ENCODE results near the gene IGSF9B. TPM values are rescaled to one million over a fixed set of nuclear protein-coding genes. Genes with fewer than 3 reads are reported as not detected.

The IGSF9B gene
- total RNA-seq, 2 donors from 2014 or later: 33.3 to 40.0 TPM

- DNase-seq: peak; percentile 75
These were observed 32.1 kb upstream of the IGSF9B start for GRCh38 chr11:133988686-133989410.

GRCh38 chr11:133987171-133987570, 30.4 kb upstream of the IGSF9B start:
- ATAC-seq (no peak), DNase-seq (no peak)
- intact Hi-C loops (cut with DNase I): no loop called here

More at GRCh38 chr11:133988686-133989410, 32.1 kb upstream of the IGSF9B start:
- intact Hi-C loops (cut with DNase I): no loop called here
- ATAC-seq: peak; percentile 93 to 95

- intact Hi-C loops (cut with DNase I): no loop called here
- no peak for DNase-seq
- no peak for ATAC-seq
These were observed 29.5 kb upstream of the IGSF9B start for GRCh38 chr11:133985981-133986944.

- intact Hi-C loops (cut with DNase I): no loop called here
- DNase-seq: no peak
- ATAC-seq: no peak
These were observed 28.1 kb upstream of the IGSF9B start for GRCh38 chr11:133984828-133985227.

- intact Hi-C loops (cut with DNase I): no loop called here
- ATAC-seq (no peak), DNase-seq (no peak)
These were observed 27.0 kb upstream of the IGSF9B start for GRCh38 chr11:133983660-133984316.

GRCh38 chr11:133982876-133983275, 26.1 kb upstream of the IGSF9B start:
- intact Hi-C loops (cut with DNase I): no loop called here
- DNase-seq (no peak), ATAC-seq (no peak)

GRCh38 chr11:133982151-133982550, 25.4 kb upstream of the IGSF9B start:
- ATAC-seq (no peak), DNase-seq (no peak)
- intact Hi-C loops (cut with DNase I): no loop called here

- peak; percentile 79 for DNase-seq
- intact Hi-C loops (cut with DNase I): no loop called here
- ATAC-seq: peak; percentile 44 to 79
These were observed 24.4 kb upstream of the IGSF9B start for GRCh38 chr11:133981156-133981555.

- intact Hi-C loops (cut with DNase I): no loop called here
- DNase-seq: no peak
- no peak for ATAC-seq
These were observed 23.9 kb upstream of the IGSF9B start for GRCh38 chr11:133980665-133981064.

- peak in 1 of 2 donors; percentile 72 for ATAC-seq
These were observed 22.0 kb upstream of the IGSF9B start for GRCh38 chr11:133978794-133979193.

GRCh38 chr11:133977067-133977677, 20.4 kb upstream of the IGSF9B start:
- DNase-seq: no peak
- no peak for ATAC-seq
- intact Hi-C loops (cut with DNase I): no loop called here

More at GRCh38 chr11:133978794-133979193, 22.0 kb upstream of the IGSF9B start:
- intact Hi-C loops (cut with DNase I): no loop called here
- DNase-seq: no peak

GRCh38 chr11:133975488-133975849, 18.7 kb upstream of the IGSF9B start:
- ATAC-seq: no peak
- DNase-seq: no peak
- intact Hi-C loops (cut with DNase I): no loop called here

GRCh38 chr11:133974836-133975487, 18.2 kb upstream of the IGSF9B start:
- no peak for DNase-seq
- intact Hi-C loops (cut with DNase I): no loop called here

GRCh38 chr11:133971881-133972280, 15.1 kb upstream of the IGSF9B start:
- ATAC-seq (no peak), DNase-seq (no peak)
- intact Hi-C loops (cut with DNase I): no loop called here

More at GRCh38 chr11:133974836-133975487, 18.2 kb upstream of the IGSF9B start:
- no peak for ATAC-seq

GRCh38 chr11:133969112-133969511, 12.3 kb upstream of the IGSF9B start:
- intact Hi-C loops (cut with DNase I): loop anchor here in 1 of 2 donors (10.0 kb wide), 1 partner anchor 76 kb away; no protein-coding TSS in a partner anchor
- no peak for DNase-seq
- ATAC-seq: no peak

GRCh38 chr11:133968300-133968699, 11.5 kb upstream of the IGSF9B start:
- ATAC-seq (peak in 1 of 2 donors; percentile 39), DNase-seq (no peak)
- intact Hi-C loops (cut with DNase I): loop anchor here in 1 of 2 donors (10.0 kb wide), 1 partner anchor 77 kb away; no protein-coding TSS in a partner anchor

- no peak for DNase-seq
- ATAC-seq: no peak
- intact Hi-C loops (cut with DNase I): loop anchor here in 1 of 2 donors (10.0 kb wide), 1 partner anchor 77 kb away; no protein-coding TSS in a partner anchor
These were observed 11.0 kb upstream of the IGSF9B start for GRCh38 chr11:133967599-133968238.
